Mesothelial cell of epicardium (in vitro differentiated cells): ENCODE measurements around the gene CLASP2. TPM values are rescaled to one million over a fixed set of nuclear protein-coding genes. Genes with fewer than 3 reads are reported as not detected.
"Not testable (repeated sequence)": the region's sequence is repeated elsewhere in the genome, so short reads cannot be mapped to it uniquely, and the experiment has no call there.

Experiments
- DNase-seq, 2 experiments: peaks; one replicate each; pipeline ENCODE4 v3.0.0; 2021; ENCODE audit warnings: low spot score in 2 of 2; ENCODE audit not compliant: unreplicated experiment in 2 of 2
- H3K27ac Mint-ChIP-seq: 2 replicates; pipeline ENCODE4 v1.8.0; 2021; ENCODE audit warnings: mixed read lengths
- H3K27me3 Mint-ChIP-seq: 2 replicates; pipeline ENCODE4 v1.8.0; 2021; ENCODE audit warnings: low read depth, mixed read lengths
- H3K36me3 Mint-ChIP-seq: 2 replicates; pipeline ENCODE4 v1.8.0; 2021; ENCODE audit warnings: mixed read lengths
- H3K4me1 Mint-ChIP-seq: 2 replicates; pipeline ENCODE4 v1.8.0; 2021; ENCODE audit warnings: mixed read lengths
- H3K4me3 Mint-ChIP-seq: 2 replicates; pipeline ENCODE4 v1.8.0; 2021; ENCODE audit warnings: mild to moderate bottlenecking, moderate library complexity, mixed read lengths
- H3K9me3 Mint-ChIP-seq: 2 replicates; pipeline ENCODE4 v1.8.0; 2021; ENCODE audit warnings: mixed read lengths
- CTCF ChIP-seq: fragments of 200-600 bp; sonication (generic); IDR thresholded peaks from one replicate; pipeline ENCODE4 v1.5.0; 2021; ENCODE audit warnings: antibody characterized with exemption; ENCODE audit not compliant: unreplicated experiment
- total RNA-seq: library from RNA; stranded (reverse); gene quantifications from 3 replicates; pipeline ENCODE4 v1.2.1, GENCODE V29; 2021

Gene CLASP2
- total RNA-seq, 1 donor from 2014 or later, result 64.4 TPM

GRCh38 chr3:33687406-33688010 is 30.5 kb downstream of the CLASP2 start:
- Mint-ChIP-seq H3K4me1 (no peaks in the 10 kb centered on the region), H3K9me3 (no peaks in the 10 kb centered on the region), H3K36me3 (peaks cover 7% of the 10 kb centered on the region), H3K27me3 (no peaks in the 10 kb centered on the region), H3K27ac (no peak overlapping the region), H3K4me3 (no peak overlapping the region)
- TF ChIP-seq CTCF, result no peak
- no peak for DNase-seq

- no peak for TF ChIP-seq CTCF
- DNase-seq, result no peak
- H3K4me3 Mint-ChIP-seq, result no peak overlapping the region
- H3K27me3 Mint-ChIP-seq, result no peaks in the 10 kb centered on the region
- H3K9me3 Mint-ChIP-seq, result peaks cover 23% of the 10 kb centered on the region
- H3K36me3 Mint-ChIP-seq, result peaks cover 40% of the 10 kb centered on the region
- H3K4me1 Mint-ChIP-seq, result no peaks in the 10 kb centered on the region
- H3K27ac Mint-ChIP-seq, result no peak overlapping the region
Measured at GRCh38 chr3:33682770-33683169, 35.3 kb downstream of the CLASP2 start.

GRCh38 chr3:33681667-33682066 is 36.4 kb downstream of the CLASP2 start:
- no peaks in the 10 kb centered on the region for H3K4me1 Mint-ChIP-seq
- peaks cover 44% of the 10 kb centered on the region for H3K36me3 Mint-ChIP-seq

GRCh38 chr3:33678073-33678472 is 40.0 kb downstream of the CLASP2 start:
- no peak overlapping the region for H3K4me3 Mint-ChIP-seq
- peaks cover 52% of the 10 kb centered on the region for H3K36me3 Mint-ChIP-seq
- H3K27ac Mint-ChIP-seq, result no peak overlapping the region
- TF ChIP-seq CTCF, result no peak
- H3K4me1 Mint-ChIP-seq, result no peaks in the 10 kb centered on the region
- DNase-seq, result no peak
- peaks cover 32% of the 10 kb centered on the region for H3K9me3 Mint-ChIP-seq
- no peaks in the 10 kb centered on the region for H3K27me3 Mint-ChIP-seq

More at GRCh38 chr3:33681667-33682066, 36.4 kb downstream of the CLASP2 start:
- Mint-ChIP-seq H3K4me3 (no peak overlapping the region), H3K9me3 (peaks cover 24% of the 10 kb centered on the region), H3K27ac (no peak overlapping the region), H3K27me3 (no peaks in the 10 kb centered on the region)
- no peak for TF ChIP-seq CTCF
- DNase-seq, result no peak

- Mint-ChIP-seq H3K9me3 (peaks cover 27% of the 10 kb centered on the region), H3K36me3 (peaks cover 50% of the 10 kb centered on the region)
- H3K4me1 Mint-ChIP-seq, H3K27me3 Mint-ChIP-seq, H3K4me3 Mint-ChIP-seq, H3K27ac Mint-ChIP-seq, DNase-seq: not testable (repeated sequence)
Measured at GRCh38 chr3:33673436-33673835, 44.6 kb downstream of the CLASP2 start.

- Mint-ChIP-seq H3K4me1 (no peaks in the 10 kb centered on the region), H3K36me3 (peaks cover 35% of the 10 kb centered on the region), H3K4me3 (no peak overlapping the region), H3K27me3 (no peaks in the 10 kb centered on the region), H3K27ac (no peak overlapping the region), H3K9me3 (peaks cover 13% of the 10 kb centered on the region)
- no peak for TF ChIP-seq CTCF
- no peak for DNase-seq
Measured at GRCh38 chr3:33668618-33669017, 49.4 kb downstream of the CLASP2 start.
